ENCODE data around the gene PEX5L.
A peak's percentile ranks its signal among the peaks of the same experiment; 100 is the strongest.

PEX5L gene

GRCh38 chr3:179955286-179955685 lies 81.5 kb downstream of the PEX5L start:
- DNase-seq: no peak

GRCh38 chr3:179953993-179954870 lies 82.5 kb downstream of the PEX5L start:
- no peak for DNase-seq

GRCh38 chr3:179950840-179951239 lies 85.9 kb downstream of the PEX5L start:
- DNase-seq: peak; percentile 38

- DNase-seq: no peak
These were observed 86.9 kb downstream of the PEX5L start for GRCh38 chr3:179949869-179950268.

- DNase-seq: peak; percentile 100
These were observed 87.3 kb downstream of the PEX5L start for GRCh38 chr3:179949412-179949811.

GRCh38 chr3:179948740-179949139 lies 88.0 kb downstream of the PEX5L start:
- DNase-seq: peak; percentile 86

GRCh38 chr3:179945569-179945968 lies 91.2 kb downstream of the PEX5L start:
- DNase-seq: no peak

GRCh38 chr3:179943117-179943880 lies 93.4 kb downstream of the PEX5L start:
- DNase-seq: no peak

- no peak for DNase-seq
These were observed 94.1 kb downstream of the PEX5L start for GRCh38 chr3:179942553-179943075.

- no peak for DNase-seq
These were observed 101.0 kb downstream of the PEX5L start for GRCh38 chr3:179935710-179936109.

GRCh38 chr3:179933914-179934313 lies 102.8 kb downstream of the PEX5L start:
- no peak for DNase-seq

- peak; percentile 74 for DNase-seq
These were observed 103.7 kb downstream of the PEX5L start for GRCh38 chr3:179933080-179933479.

- DNase-seq: no peak
These were observed 104.1 kb downstream of the PEX5L start for GRCh38 chr3:179932674-179933073.

- peak; percentile 87 for DNase-seq
These were observed 107.6 kb downstream of the PEX5L start for GRCh38 chr3:179929091-179929529.

GRCh38 chr3:179927191-179927590 lies 109.5 kb downstream of the PEX5L start:
- DNase-seq: no peak

GRCh38 chr3:179921951-179922350 lies 114.8 kb downstream of the PEX5L start:
- DNase-seq: no peak

- no peak for DNase-seq
These were observed 115.2 kb downstream of the PEX5L start for GRCh38 chr3:179921500-179921899.

- DNase-seq: no peak
These were observed 128.8 kb downstream of the PEX5L start for GRCh38 chr3:179907784-179908482.

GRCh38 chr3:179902061-179902460 lies 134.7 kb downstream of the PEX5L start:
- DNase-seq: no peak

- peak; percentile 39 for DNase-seq
These were observed 138.7 kb downstream of the PEX5L start for GRCh38 chr3:179898024-179898423.

GRCh38 chr3:179897231-179897630 lies 139.5 kb downstream of the PEX5L start:
- DNase-seq: no peak

GRCh38 chr3:179896507-179896906 lies 140.2 kb downstream of the PEX5L start:
- DNase-seq: no peak

- DNase-seq: no peak
These were observed 141.4 kb downstream of the PEX5L start for GRCh38 chr3:179895330-179895729.
